Activated gamma-delta T cell (primary cell): ENCODE measurements around the gene TBC1D17.
"Not testable (repeated sequence)": the region's sequence is repeated elsewhere in the genome, so short reads cannot be mapped to it uniquely, and the experiment has no call there.

Source experiments
- DNase-seq: peaks from one replicate; lab custom pipeline; 2025; lab: John Stamatoyannopoulos, UW

Gene TBC1D17

DNA sequence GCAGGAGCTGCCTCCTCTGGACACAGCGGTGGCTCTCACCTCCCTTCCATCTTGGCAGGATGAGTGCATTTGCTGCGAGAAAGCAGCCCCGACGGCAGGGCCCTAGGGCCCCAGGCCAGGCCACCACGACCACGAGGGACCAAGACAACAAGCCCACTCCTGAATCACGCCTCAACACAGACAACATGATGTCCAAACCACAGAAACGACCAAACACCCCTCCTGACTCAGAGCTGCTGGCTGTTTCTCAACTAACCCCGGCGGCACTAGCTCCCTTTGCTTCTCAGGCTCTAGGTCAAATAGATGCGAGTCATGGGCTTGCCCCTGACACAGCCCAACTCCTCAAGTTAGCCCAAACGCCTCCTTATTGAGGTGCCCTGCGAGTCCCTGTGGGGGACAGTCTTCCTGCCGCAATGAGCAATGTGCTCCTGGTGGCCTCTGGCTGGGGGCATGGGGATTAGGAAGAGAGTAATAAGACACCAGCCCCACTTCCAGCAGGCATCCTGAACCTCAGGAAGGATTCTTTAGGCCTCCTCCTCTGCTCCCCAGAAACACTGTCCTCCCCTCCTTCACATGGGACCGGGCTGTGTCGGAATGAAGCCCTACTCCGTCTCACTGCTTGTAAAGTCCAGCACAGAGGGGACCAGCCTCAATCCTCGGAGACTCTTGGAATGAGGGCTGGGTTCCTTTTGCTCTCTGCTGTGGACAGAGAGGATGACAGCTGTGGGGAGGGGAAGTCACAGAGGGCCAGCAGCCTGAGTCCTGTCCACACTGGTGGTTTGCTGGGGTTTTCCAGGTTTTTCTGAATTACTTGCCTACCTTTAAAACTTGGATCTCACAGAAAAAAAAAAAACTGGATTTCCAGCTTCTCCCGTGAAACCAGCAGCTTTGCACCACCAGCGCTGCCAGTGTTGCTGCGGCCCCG, 44.6 kb downstream of the TBC1D17 start:
- DNase-seq: no peak

DNA sequence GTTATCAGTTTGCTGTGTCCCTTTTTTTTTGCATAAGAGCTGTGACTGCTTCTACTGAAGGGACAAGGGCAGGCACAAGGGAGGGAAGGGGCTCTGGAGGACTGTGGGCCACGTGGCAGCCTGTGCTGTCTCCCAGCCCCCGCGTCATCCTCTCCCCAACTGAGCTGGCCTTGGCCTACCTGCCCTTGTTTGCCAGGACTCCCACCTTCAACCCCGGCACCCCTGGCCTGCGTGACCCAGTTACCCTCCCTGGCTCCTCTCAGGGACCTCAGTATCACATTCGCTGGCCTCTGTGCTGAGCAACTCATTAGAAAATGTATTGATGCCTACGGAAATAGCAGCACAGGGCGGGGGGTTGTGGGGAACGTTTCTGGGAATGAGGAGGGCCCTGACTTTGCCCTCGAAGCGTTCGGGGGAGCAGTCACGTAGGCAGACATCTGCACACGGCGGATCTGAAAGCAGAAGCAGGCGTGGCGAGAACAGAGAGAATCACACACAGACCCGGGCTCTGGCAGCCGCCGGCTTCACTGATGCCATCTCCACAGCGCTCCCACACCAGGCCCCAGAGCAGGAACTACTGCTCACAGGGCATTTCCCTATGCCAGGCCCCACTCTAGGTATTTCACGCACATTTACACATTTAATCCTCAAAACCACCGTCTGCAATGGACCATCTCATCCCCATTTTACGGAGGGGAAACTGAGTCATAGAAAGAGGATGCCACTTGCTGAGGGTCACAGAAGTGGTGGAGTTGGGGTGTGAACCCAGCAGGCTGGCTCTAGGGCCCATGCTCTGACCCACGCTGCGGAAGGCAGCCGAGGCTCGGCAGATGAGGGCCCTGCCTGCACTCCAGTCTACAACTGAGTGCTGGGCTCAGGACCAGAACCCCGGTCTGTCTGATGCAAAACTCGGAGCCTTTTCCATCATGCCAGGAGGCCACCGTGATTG, 45.8 kb downstream of the TBC1D17 start:
- DNase-seq: no peak

GRCh38 chr19:49924004-49924880, 46.7 kb downstream of the TBC1D17 start:
- DNase-seq: no peak

DNA sequence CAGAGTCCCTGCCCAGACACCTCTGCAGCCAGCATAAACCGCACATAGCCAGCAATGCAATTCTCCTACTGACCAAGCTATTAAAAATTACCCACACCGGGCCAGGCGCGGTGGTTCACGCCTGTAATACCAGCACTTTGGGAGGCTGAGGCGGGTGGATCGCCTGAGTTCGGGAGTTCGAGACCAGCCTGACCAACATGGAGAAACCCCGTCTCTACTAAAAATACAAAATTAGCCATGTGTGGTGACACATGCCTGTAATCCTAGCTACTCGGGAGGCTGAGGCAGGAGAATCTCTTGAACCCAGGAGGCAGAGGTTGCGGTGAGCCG, 47.3 kb downstream of the TBC1D17 start:
- DNase-seq: not testable (repeated sequence)

GRCh38 chr19:49925486-49925885, 48.0 kb downstream of the TBC1D17 start:
- no peak for DNase-seq

GRCh38 chr19:49926515-49926914, 49.0 kb downstream of the TBC1D17 start:
- DNase-seq: no peak

GRCh38 chr19:49927526-49928264, 50.2 kb downstream of the TBC1D17 start:
- no peak for DNase-seq

DNA sequence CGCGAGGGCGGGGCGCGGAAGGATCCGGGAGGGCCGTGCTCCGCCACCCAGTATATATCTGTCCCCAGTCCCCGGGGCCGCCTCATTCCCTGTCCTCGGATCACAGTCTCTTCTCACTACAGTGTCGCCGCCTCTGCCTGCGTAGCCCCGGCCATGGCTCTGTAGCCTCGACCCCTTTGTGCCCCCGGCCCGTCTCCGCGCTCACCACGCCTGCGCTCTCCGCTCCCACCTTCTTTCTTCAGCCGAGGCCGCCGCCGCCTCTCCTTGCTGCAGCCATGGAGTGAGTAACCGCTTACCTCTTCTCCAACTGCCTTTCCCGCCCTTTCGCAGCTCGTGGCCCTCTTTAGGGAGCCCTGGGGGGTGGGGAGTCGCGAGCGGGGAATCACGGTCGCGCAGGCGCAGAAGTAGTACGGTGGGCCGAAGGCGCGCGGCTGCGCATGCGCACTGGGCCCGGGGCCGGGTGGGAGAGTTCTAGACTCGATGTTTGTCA, 51.7 kb downstream of the TBC1D17 start, which contains the start of the genes ATF5 and NUP62:
Gene ATF5 (plus strand): TSS at position 85 of the 490 bp plus-strand sequence. CDS start 1,646 bp downstream, outside the sequence.
Gene NUP62 (minus strand): TSS at position 384 of the 490 bp plus-strand sequence. CDS start 19,697 bp downstream, outside the sequence.
- DNase-seq: peak; percentile 80

DNA sequence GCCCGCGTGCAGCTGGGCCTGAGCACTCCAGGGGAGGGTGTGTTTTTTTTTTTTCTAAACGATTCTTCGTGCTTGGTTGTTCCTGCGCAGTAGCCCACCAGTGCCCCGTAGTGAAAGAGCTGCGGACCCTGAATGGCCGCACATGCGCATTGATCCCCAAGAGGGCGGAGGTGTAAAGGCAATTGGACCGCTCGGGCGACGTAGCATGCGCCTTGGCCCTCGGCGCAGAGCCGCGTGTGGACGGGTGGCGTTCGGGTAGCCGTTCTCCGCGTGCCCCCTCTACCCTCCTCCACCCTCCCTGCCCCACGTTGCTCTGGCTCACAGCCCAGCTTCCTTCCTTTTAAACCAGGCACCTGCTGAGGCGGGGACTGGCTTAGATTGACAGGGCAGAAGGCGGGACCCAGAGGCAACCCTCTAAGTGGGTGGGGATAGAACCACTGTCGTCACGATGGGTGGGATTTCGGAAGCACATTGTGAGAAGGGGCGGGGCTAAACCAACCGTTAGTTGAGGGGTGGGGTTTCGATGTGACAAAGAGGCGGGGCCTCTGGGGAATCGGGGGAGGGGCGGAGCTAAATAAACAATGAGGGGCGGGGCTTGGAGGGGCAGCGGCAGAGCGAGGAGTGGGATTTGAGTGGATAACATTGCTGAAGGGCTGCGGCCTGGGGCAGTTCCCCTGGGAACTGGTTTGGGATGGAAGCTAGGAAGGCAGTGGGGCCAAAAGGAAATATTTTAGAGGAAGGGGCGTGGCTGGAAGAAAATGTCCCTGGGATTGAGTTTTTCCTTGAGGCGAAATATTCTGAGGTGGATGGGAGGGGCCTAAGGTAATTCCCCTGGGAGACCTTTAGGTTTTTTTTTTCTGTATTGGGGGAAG, 52.3 kb downstream of the TBC1D17 start:
- DNase-seq: peak; percentile 74

GRCh38 chr19:49930483-49931011, 53.0 kb downstream of the TBC1D17 start:
- no peak for DNase-seq

DNA sequence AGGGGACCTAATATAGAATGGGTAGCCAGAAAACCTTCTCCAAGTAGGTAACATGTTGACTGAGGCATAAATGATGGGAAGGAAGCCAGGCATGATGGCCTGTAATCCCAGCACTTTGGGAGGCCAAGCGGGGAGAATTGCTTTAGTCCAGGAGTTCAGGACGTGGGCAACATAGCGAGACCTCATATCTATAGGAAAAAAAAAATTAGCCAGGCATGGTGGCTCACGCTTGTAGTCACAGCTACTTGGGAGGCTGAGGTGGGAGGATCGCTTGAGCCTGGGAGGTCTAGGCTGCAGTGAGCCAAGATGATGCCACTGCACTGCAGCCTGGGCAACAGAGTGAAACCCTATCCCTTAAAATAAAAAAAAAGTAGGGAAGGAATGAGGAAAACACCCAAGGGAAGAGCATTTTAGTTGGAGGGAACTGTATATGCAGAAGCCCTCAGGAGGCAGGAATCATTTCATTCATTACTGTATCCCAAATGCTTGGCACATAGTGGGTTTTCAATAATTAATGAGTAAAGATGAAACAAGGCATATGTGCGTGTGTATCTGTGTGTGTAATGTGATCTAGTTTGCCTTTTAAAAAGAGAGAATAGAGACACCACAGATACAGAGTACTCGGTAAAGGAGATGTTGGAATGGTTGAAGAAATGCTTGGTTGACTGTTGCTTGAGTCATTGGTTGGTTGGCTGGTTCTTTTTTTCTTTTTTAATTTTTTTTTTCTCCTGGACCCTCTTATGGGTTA, 54.0 kb downstream of the TBC1D17 start:
- DNase-seq: no peak

DNA sequence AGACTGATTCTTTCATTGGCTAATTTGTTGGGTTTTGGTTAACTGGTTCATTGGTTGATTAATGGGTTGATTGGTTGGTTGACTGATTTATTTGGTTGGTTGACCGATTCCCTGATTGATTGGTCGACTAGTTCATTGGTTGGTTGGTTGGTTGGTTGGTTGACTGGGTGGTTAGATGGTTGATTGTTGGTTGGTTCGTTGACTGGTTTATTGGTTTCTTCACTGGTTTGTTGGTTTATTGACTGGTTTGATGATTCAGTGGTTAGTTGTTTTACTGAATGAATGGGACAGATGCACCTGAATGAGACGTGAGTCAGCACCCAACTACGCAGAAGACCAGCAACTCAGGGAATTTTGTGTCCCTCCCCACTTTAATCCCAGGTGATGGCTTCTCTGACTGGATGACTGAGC, 54.5 kb downstream of the TBC1D17 start:
- DNase-seq: no peak

- peak; percentile 30 for DNase-seq
These were observed 55.2 kb downstream of the TBC1D17 start for GRCh38 chr19:49932731-49933131.

- no peak for DNase-seq
These were observed 56.1 kb downstream of the TBC1D17 start for GRCh38 chr19:49933643-49934042.

DNA sequence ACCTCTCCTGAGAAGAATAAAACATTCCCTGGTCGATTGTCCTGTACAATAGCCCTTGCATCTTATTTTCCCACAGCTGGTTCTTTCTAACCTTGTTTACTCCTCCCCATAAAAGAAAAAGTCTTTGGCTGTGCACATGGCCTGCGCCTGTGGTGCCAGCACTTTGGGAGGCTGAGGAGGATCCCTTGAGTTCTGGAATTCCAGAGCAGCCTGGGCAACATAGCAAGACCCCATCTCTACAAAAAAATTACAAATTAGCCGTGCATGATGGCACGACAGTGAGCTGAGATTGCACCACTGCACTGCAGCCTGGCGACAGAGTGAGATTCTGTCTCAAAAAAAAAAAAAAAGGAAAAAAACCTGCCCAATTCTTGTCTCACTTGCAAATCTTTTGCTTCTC, 59.0 kb downstream of the TBC1D17 start:
- DNase-seq: no peak

- peak; percentile 58 for DNase-seq
These were observed 60.4 kb downstream of the TBC1D17 start for GRCh38 chr19:49937750-49938381.
